Smooth muscle cell of the pulmonary artery (primary cell): ENCODE measurements around the gene PIP4K2C. TPM values are rescaled to one million over a fixed set of nuclear protein-coding genes. Genes with fewer than 3 reads are reported as not detected.

Source experiments
- total RNA-seq: library from RNA; depleted of rRNA; stranded (reverse); fragments of >200 nt; gene quantifications from 2 replicates; pipeline ENCODE4 v1.2.3, GENCODE V29; 2014

PIP4K2C gene
- total RNA-seq: 22.9 and 28.2 TPM in 2 replicates

DNA sequence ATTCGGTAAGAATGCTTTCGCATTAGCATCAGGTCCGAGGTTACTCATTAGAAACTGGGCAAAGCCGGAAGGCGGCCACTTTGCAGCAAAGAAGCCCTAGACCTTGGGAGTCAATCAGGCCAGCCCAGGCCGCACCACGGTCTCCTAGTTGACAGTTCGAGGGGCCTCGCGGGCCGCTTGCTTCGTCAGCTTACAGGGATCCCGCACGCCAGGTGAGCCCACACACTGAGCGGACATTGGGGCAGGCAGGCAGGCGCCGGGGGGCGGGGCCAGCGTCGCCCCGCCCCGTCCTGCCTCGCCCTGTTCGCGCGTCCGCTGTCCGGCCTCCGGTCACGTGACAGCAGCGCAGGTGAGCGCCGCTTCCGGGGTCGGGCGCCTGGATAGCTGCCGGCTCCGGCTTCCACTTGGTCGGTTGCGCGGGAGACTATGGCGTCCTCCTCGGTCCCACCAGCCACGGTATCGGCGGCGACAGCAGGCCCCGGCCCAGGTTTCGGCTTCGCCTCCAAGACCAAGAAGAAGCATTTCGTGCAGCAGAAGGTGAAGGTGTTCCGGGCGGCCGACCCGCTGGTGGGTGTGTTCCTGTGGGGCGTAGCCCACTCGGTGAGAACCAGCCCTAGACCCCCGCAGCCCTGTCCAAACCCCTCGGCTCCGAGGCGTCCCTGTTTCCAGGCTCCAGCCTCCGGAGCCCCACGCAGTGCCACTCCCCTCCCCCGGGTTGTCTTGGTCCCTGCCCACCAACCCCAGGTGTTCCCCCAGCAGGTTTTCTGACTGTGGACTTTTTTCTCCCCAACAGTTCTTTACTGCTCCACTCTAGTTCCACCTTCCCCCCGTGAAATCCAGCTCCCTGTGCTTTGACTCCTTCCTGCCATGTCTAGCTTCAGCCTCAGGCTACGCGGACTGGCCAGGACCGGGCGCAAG, at the start of gene PIP4K2C:
Gene PIP4K2C (plus strand): TSS at position 329 of the 918 bp plus-strand sequence. CDS start 98 bp downstream, at position 427.

DNA sequence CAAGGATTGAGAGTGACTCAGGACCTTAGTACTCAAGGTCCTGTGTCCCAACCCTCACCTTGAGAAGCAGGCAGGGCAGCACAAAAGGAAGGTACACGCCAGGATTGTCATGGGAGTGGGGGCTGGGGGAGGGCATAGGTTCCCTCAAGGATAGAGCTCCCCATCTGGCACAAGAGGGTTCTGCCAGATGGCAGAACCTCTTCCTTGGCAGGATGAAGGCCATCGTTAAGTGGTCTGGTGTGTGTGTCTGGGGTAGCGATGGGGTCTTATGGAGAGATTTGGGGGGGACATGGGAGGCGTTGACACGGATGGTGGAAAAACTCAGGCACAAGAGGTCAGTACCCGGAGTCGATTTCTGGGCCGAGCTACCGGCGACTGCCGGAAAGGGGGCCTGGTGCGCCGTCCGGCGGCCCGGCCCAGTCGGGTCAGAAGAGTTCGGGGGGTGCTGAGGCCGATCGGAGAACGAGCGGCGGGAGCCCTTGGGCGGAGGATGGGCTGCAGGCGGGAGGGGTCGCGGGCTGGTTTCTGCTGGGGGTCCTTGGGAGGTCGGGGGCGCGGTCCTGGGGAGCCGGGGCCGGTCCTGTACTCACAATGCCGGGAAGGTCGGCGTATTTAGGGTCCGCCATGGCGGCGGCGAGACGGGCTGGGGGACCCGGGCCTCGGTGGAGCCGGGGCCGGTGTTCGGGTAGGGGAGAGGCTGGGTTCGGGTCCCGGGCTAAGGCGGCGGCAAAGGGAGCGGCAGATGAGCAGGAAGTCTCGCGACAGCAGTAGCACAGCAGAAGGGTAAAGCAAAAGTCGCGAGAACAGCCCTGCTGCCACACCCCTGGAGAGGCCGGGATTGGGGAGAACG, 44.3 kb upstream of the PIP4K2C start, which contains the start of gene DCTN2:
Gene DCTN2 (minus strand): TSS at position 755 of the 850 bp plus-strand sequence. CDS start 129 bp downstream, at position 626.

DNA sequence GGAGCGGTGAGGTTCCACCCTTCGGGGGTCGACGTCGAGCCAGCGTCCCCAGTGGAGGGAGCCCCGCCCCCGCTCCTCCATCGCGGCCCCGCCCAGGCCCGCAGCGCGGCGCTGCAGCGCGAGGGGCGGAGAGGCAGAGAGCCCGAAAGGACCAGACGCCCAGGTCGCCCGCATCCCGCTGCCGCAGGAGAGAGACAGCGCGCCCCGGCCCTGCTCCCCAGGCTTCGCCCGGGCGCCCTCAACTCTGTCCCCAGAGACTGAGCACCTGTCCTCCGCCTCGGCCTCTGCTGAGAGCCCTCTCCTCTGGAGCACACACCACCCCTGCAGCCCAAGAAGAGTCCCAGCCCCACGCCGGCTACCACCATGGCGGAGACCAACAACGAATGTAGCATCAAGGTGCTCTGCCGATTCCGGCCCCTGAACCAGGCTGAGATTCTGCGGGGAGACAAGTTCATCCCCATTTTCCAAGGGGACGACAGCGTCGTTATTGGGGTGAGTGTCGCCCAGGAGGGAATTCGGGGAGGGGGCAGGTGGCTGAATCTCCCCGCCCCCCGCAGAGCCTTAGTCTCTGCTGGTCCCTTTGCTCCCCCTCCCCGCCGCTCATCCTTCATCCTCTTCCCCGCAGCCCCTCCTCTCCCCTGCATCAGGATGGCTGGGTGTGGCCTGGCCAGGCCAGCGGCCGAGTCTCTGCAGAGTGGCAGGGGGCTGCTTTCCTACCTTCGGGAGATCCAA, 40.9 kb upstream of the PIP4K2C start, which contains the start of gene KIF5A:
Gene KIF5A (plus strand): TSS at position 136 of the 732 bp plus-strand sequence. CDS start 228 bp downstream, at position 364.

DNA sequence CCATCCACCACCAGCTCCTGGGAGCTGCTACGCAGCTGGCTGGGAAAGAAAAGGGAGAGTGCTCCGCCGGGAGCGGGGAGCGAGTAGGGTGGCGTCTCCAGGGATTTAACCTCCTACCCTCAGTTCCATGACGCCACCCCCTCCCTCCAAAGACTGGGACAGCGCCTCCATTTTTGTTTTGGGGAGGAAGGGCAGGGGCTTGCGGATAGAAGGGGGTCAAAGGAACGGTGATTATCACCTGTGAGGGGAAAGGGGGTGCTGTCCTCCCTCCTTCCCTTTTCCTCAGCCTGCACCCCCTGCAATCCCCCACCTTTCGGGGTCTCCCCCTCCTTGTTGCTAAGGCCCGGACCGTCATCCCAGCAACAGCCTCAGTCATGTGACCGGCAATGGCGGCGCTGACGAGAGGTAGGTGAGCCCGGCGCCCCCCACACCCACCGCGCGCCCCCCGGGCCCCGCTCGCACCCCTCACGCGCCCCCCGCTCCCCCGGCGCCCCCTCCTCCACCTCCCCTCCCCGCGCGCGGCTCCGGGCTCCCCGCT, 13.5 kb downstream of the PIP4K2C start, which contains the start of gene DTX3:
Gene DTX3 (plus strand): TSS at position 371 of the 538 bp plus-strand sequence. CDS start 1,694 bp downstream, outside the sequence.

GRCh38 chr12:57611108-57611826, 20.3 kb downstream of the PIP4K2C start, which contains the start of gene ARHGEF25:
ARHGEF25 (plus strand) TSS chr12:57611435; CDS start chr12:57611895, 460 bp downstream.

DNA sequence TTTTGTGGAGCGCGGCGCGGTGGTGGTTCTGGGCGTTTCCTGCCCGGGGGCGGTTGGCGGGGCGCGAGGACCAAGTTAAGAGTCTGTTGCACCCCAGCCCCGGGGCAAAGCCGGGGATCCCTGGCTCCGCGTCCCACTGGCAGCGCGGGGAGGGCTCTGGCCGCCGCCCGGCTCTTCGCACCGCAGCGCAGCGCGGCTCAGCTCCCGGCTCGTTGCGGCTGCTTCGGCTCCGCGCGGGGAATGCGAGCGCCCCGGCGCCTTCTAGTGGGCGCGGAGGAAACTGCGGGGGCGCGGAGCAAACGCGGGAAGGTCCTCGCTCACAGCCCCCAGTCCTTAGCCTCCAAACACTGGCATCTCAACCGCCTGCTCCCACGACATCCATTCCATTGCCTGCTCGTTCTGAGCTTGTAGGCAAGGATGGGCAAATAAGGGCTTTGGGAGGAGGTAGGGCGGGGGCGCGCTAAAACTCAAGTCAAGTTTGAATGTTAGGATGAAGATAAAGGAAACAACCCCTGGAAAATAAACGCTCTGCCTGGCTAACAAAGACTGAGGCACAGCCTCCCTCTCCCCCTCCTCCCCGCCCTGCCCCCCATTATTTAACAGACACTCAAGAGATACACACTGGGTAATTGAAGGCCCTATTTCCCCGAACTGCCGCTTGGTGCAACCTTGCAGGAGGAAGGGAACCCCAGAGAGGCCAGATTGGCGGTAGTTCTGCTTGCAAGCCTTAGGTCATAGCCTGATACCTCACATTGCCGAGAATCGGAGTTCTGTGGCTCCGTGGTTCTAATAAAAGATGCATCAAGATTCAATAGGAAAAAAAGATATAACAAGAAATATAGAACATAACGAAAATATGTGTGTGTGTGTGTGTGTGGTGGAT, 42.2 kb downstream of the PIP4K2C start, which contains the start of gene B4GALNT1:
Gene B4GALNT1 (minus strand): TSS at position 244 of the 883 bp plus-strand sequence. CDS start 1,069 bp downstream, outside the sequence.

Other genes starting within 250 kb of the PIP4K2C start
- gene R3HDM2, start 160.1 kb upstream of the PIP4K2C start, total RNA-seq: 27.4 and 33.8 TPM in 2 replicates
- gene INHBC, start 156.4 kb upstream of the PIP4K2C start, total RNA-seq: not detected in 2 replicates
- 2.0 and 2.1 TPM in 2 replicates for gene INHBE, start 135.9 kb upstream of the PIP4K2C start, total RNA-seq
- 0.26 and 0.76 TPM in 2 replicates for gene GLI1, start 131.4 kb upstream of the PIP4K2C start, total RNA-seq
- gene ARHGAP9, start 111.3 kb upstream of the PIP4K2C start, total RNA-seq: 0.07 and 0.33 TPM in 2 replicates
- 137 and 193 TPM in 2 replicates for gene MARS1, start 103.1 kb upstream of the PIP4K2C start, total RNA-seq
- 42.5 and 66.2 TPM in 2 replicates for gene DDIT3, start 70.7 kb upstream of the PIP4K2C start, total RNA-seq
- gene MBD6, start 68.4 kb upstream of the PIP4K2C start, total RNA-seq: 8.2 and 15.3 TPM in 2 replicates
- gene DCTN2, start 44.0 kb upstream of the PIP4K2C start, total RNA-seq: 99.9 and 100.0 TPM in 2 replicates
- 0.98 and 2.1 TPM in 2 replicates for gene KIF5A, start 41.1 kb upstream of the PIP4K2C start, total RNA-seq
- gene DTX3, start 13.6 kb downstream of the PIP4K2C start, total RNA-seq: 15.6 and 24.3 TPM in 2 replicates
- gene ARHGEF25, start 20.2 kb downstream of the PIP4K2C start, total RNA-seq: 31.5 and 31.7 TPM in 2 replicates
- 6.4 and 14.5 TPM in 2 replicates for gene B4GALNT1, start 42.0 kb downstream of the PIP4K2C start, total RNA-seq
- gene OS9, start 102.9 kb downstream of the PIP4K2C start, total RNA-seq: 330 and 353 TPM in 2 replicates
- gene AGAP2, start 147.6 kb downstream of the PIP4K2C start, total RNA-seq: 0.17 and 0.20 TPM in 2 replicates
- 51.1 and 81.8 TPM in 2 replicates for gene TSPAN31, start 153.8 kb downstream of the PIP4K2C start, total RNA-seq
- 152 and 184 TPM in 2 replicates for gene CDK4, start 161.1 kb downstream of the PIP4K2C start, total RNA-seq
- gene MARCHF9, start 163.9 kb downstream of the PIP4K2C start, total RNA-seq: 4.2 and 6.2 TPM in 2 replicates
- 0.20 and 0.79 TPM in 2 replicates for gene CYP27B1, start 175.9 kb downstream of the PIP4K2C start, total RNA-seq
- gene METTL1, start 180.9 kb downstream of the PIP4K2C start, total RNA-seq: 6.2 and 13.6 TPM in 2 replicates
- gene EEF1AKMT3, start 181.4 kb downstream of the PIP4K2C start, total RNA-seq: 6.1 and 10.7 TPM in 2 replicates
- gene TSFM, start 191.6 kb downstream of the PIP4K2C start, total RNA-seq: 16.0 and 17.1 TPM in 2 replicates
- 4.0 and 4.2 TPM in 2 replicates for gene AVIL, start 227.5 kb downstream of the PIP4K2C start, total RNA-seq